ENCODE measurements around the gene NR3C1. TPM values are rescaled to one million over a fixed set of nuclear protein-coding genes. Genes with fewer than 3 reads are reported as not detected.

The NR3C1 gene
- total RNA-seq, 1 experiment from 2014 or later, result 12.7 TPM

- H3K4me1 ChIP-seq (ENCODE audit: insufficient read depth, low read length, poor library complexity, severe bottlenecking), result no peaks in the 10 kb centered on the region
- DNase-seq (ENCODE audit: low spot score), result no peak
- intact Hi-C loops (cut with micrococcal nuclease; ENCODE audit: unreplicated experiment), result no loop called here
- POLR2A ChIA-PET (ENCODE audit: low non-redundant PET), result no interaction called here
- TF ChIP-seq EZH2 (IDR thresholded peaks at IDR 0.05; ENCODE audit: borderline replicate concordance, low read depth, low read length, poor library complexity, severe bottlenecking) (no peak), CTCF (conservative IDR thresholded peaks at IDR 0.05; ENCODE audit: low read depth, low read length) (no peak)
- H3K9me3 ChIP-seq (ENCODE audit: low read depth, low read length, poor library complexity, severe bottlenecking), result no peaks in the 10 kb centered on the region
- CTCF ChIA-PET, result no interaction called here
- BruUV-seq (replicated peaks), result no TSS peak
- no peak overlapping the region for H3K27ac ChIP-seq (ENCODE audit: low read depth, low read length, poor library complexity, severe bottlenecking)
- no peaks in the 10 kb centered on the region for H3K36me3 ChIP-seq (ENCODE audit: insufficient read depth, low read length, poor library complexity, severe bottlenecking)
- H3K4me3 ChIP-seq (ENCODE audit: low read depth, low read length, poor library complexity, severe bottlenecking), result no peak overlapping the region
- H3K27me3 ChIP-seq (replicated peaks; ENCODE audit: insufficient read depth, low read depth, low read length, poor library complexity), result no peaks in the 10 kb centered on the region
Measured at GRCh38 chr5:143234162-143234842, 169.2 kb downstream of the NR3C1 start.

- no peaks in the 10 kb centered on the region for H3K9me3 ChIP-seq (ENCODE audit: low read depth, low read length, poor library complexity, severe bottlenecking)
- intact Hi-C loops (cut with micrococcal nuclease; ENCODE audit: unreplicated experiment), result no loop called here
- no peaks in the 10 kb centered on the region for H3K4me1 ChIP-seq (ENCODE audit: insufficient read depth, low read length, poor library complexity, severe bottlenecking)
- H3K36me3 ChIP-seq (ENCODE audit: insufficient read depth, low read length, poor library complexity, severe bottlenecking), result no peaks in the 10 kb centered on the region
- H3K27ac ChIP-seq (ENCODE audit: low read depth, low read length, poor library complexity, severe bottlenecking), result no peak overlapping the region
- no peaks in the 10 kb centered on the region for H3K27me3 ChIP-seq (replicated peaks; ENCODE audit: insufficient read depth, low read depth, low read length, poor library complexity)
- H3K4me3 ChIP-seq (ENCODE audit: low read depth, low read length, poor library complexity, severe bottlenecking), result no peak overlapping the region
- ChIA-PET CTCF (no interaction called here), POLR2A (ENCODE audit: low non-redundant PET) (no interaction called here)
- DNase-seq (ENCODE audit: low spot score), result no peak
- TF ChIP-seq EZH2 (IDR thresholded peaks at IDR 0.05; ENCODE audit: borderline replicate concordance, low read depth, low read length, poor library complexity, severe bottlenecking), result no peak
- no peak for TF ChIP-seq CTCF (conservative IDR thresholded peaks at IDR 0.05; ENCODE audit: low read depth, low read length)
- BruUV-seq (replicated peaks), result no TSS peak
Measured at GRCh38 chr5:143233031-143233430, 170.5 kb downstream of the NR3C1 start.

GRCh38 chr5:143231973-143232812, 171.3 kb downstream of the NR3C1 start:
- H3K36me3 ChIP-seq (ENCODE audit: insufficient read depth, low read length, poor library complexity, severe bottlenecking), result no peaks in the 10 kb centered on the region

More at GRCh38 chr5:143231973-143232812, 171.3 kb downstream of the NR3C1 start:
- no peak for DNase-seq (ENCODE audit: low spot score)
- no peaks in the 10 kb centered on the region for H3K27me3 ChIP-seq (replicated peaks; ENCODE audit: insufficient read depth, low read depth, low read length, poor library complexity)
- H3K4me1 ChIP-seq (ENCODE audit: insufficient read depth, low read length, poor library complexity, severe bottlenecking), result no peaks in the 10 kb centered on the region
- no peak overlapping the region for H3K27ac ChIP-seq (ENCODE audit: low read depth, low read length, poor library complexity, severe bottlenecking)
- TF ChIP-seq EZH2 (IDR thresholded peaks at IDR 0.05; ENCODE audit: borderline replicate concordance, low read depth, low read length, poor library complexity, severe bottlenecking) (no peak), CTCF (conservative IDR thresholded peaks at IDR 0.05; ENCODE audit: low read depth, low read length) (no peak)
- CTCF ChIA-PET, result no interaction called here
- no peaks in the 10 kb centered on the region for H3K9me3 ChIP-seq (ENCODE audit: low read depth, low read length, poor library complexity, severe bottlenecking)
- no TSS peak for BruUV-seq (replicated peaks)
- POLR2A ChIA-PET (ENCODE audit: low non-redundant PET), result no interaction called here
- no peak overlapping the region for H3K4me3 ChIP-seq (ENCODE audit: low read depth, low read length, poor library complexity, severe bottlenecking)
- intact Hi-C loops (cut with micrococcal nuclease; ENCODE audit: unreplicated experiment), result no loop called here

All from A673 (cell line).